Astrocyte of the cerebellum (primary cell): ENCODE measurements around the gene CRELD2.

Experiments used
- DNase-seq: peaks from one replicate; pipeline ENCODE4 v3.0.0-alpha.2; 2011; ENCODE audit warnings: low read depth
- H3K4me3 ChIP-seq: 2 replicates; pipeline ENCODE4 v1.5.1; 2011; ENCODE audit warnings: mild to moderate bottlenecking, low read depth, low read length, moderate library complexity
- CTCF ChIP-seq: IDR thresholded peaks from 2 replicates; pipeline ENCODE4 v1.5.1; 2012; ENCODE audit warnings: low read length, low read depth, moderate library complexity, mild to moderate bottlenecking; ENCODE audit errors: missing control alignments
- in situ Hi-C: cut with HindIII; loops from 2 replicates; pipeline ENCODE4 v1.10.0; 2017; ENCODE audit warnings: low sequenced_read_pairs

The CRELD2 gene

GRCh38 chr22:49968313-49968830 is 49.9 kb downstream of the CRELD2 start:
- no peak for TF ChIP-seq CTCF
- in situ Hi-C loops, result no loop called here
- no peak for DNase-seq
- no peak overlapping the region for H3K4me3 ChIP-seq

- no peak for DNase-seq
- TF ChIP-seq CTCF, result no peak
- H3K4me3 ChIP-seq, result no peak overlapping the region
- in situ Hi-C loops, result no loop called here
Measured at GRCh38 chr22:49968831-49969661, 50.6 kb downstream of the CRELD2 start.

- in situ Hi-C loops, result no loop called here
- no peak for DNase-seq
- no peak for TF ChIP-seq CTCF
- no peak overlapping the region for H3K4me3 ChIP-seq
Measured at GRCh38 chr22:49969751-49970527, 51.5 kb downstream of the CRELD2 start.

- peak overlapping the region; percentile 38 for H3K4me3 ChIP-seq
- in situ Hi-C loops, result no loop called here
- no peak for DNase-seq
- no peak for TF ChIP-seq CTCF
Measured at GRCh38 chr22:49970528-49971231, 52.2 kb downstream of the CRELD2 start.

GRCh38 chr22:49971232-49972162 is 53.1 kb downstream of the CRELD2 start:
- peak overlapping the region; percentile 38 for H3K4me3 ChIP-seq
- in situ Hi-C loops, result no loop called here
- DNase-seq, result no peak
- TF ChIP-seq CTCF, result no peak
